ENCODE results near the gene SUFU. TPM values are rescaled to one million over a fixed set of nuclear protein-coding genes. Genes with fewer than 3 reads are reported as not detected.
A peak's percentile ranks its signal among the peaks of the same experiment; 100 is the strongest.

SUFU gene
- total RNA-seq, 4 donors from 2014 or later, result 5.3 to 10.0 (median 8.6) TPM

GRCh38 chr10:102624094-102624493, 120.3 kb downstream of the SUFU start:
- WGBS, 2 donors (ENCODE audit: low coverage in 1 of 2), result 57 to 94% methylated on average over 2 to 3 of the region's 3 CpGs
- no peak for ATAC-seq
- no peak overlapping the region for H3K4me3 ChIP-seq
- H3K36me3 ChIP-seq, result no peaks in the 10 kb centered on the region
- no peak for TF ChIP-seq CTCF (IDR thresholded peaks at IDR 0.05)
- no peak for TF ChIP-seq POLR2A (IDR thresholded peaks at IDR 0.05)
- H3K27ac ChIP-seq, result no peak overlapping the region
- no peaks in the 10 kb centered on the region for H3K9me3 ChIP-seq
- peaks cover 0 to 87% (median 60%) of the 10 kb centered on the region in 3 donors for H3K4me1 ChIP-seq
- no peaks in the 10 kb centered on the region for H3K27me3 ChIP-seq

- TF ChIP-seq POLR2A (IDR thresholded peaks at IDR 0.05), result no peak
- Histone ChIP-seq H3K4me3 (no peak overlapping the region), H3K27me3 (no peaks in the 10 kb centered on the region), H3K4me1 (peaks cover 0 to 87% (median 58%) of the 10 kb centered on the region in 3 donors), H3K9me3 (no peaks in the 10 kb centered on the region), H3K36me3 (peaks cover 0 to 8% of the 10 kb centered on the region in 2 donors), H3K27ac (peak overlapping the region in 3 of 4 donors; percentile 36 to 87 (median 86))
- ATAC-seq, result no peak
- 47 to 64% methylated on average over 5 to 8 of the region's 12 CpGs for WGBS, 2 donors (ENCODE audit: low coverage in 1 of 2)
Measured at GRCh38 chr10:102624751-102625645, 121.2 kb downstream of the SUFU start.

GRCh38 chr10:102626026-102626685, 122.4 kb downstream of the SUFU start:
- peaks cover 0 to 84% (median 48%) of the 10 kb centered on the region in 3 donors for H3K4me1 ChIP-seq
- ATAC-seq, result no peak
- peak overlapping the region in 3 of 4 donors; percentile 36 to 87 (median 86) for H3K27ac ChIP-seq
- H3K36me3 ChIP-seq, result peaks cover 0 to 20% of the 10 kb centered on the region in 2 donors
- 55 to 80% methylated on average over 2 to 9 of the region's 10 CpGs for WGBS, 2 donors (ENCODE audit: low coverage in 1 of 2)
- H3K9me3 ChIP-seq, result no peaks in the 10 kb centered on the region
- H3K27me3 ChIP-seq, result no peaks in the 10 kb centered on the region
- no peak overlapping the region for H3K4me3 ChIP-seq
- TF ChIP-seq CTCF (IDR thresholded peaks at IDR 0.05), result no peak
- no peak for TF ChIP-seq POLR2A (IDR thresholded peaks at IDR 0.05)
- no peak for TF ChIP-seq POLR2AphosphoS5 (IDR thresholded peaks at IDR 0.05)

GRCh38 chr10:102627291-102627735, 123.5 kb downstream of the SUFU start:
- Histone ChIP-seq H3K4me3 (no peak overlapping the region), H3K27me3 (no peaks in the 10 kb centered on the region), H3K4me1 (peaks cover 0 to 81% (median 43%) of the 10 kb centered on the region in 3 donors), H3K36me3 (peaks cover 0 to 28% of the 10 kb centered on the region in 2 donors), H3K27ac (peak overlapping the region; percentile 48 to 88 (median 86)), H3K9me3 (no peaks in the 10 kb centered on the region)
- peak; percentile 16 for ATAC-seq
- WGBS, 2 donors (ENCODE audit: low coverage in 1 of 2), result 20 to 69% methylated on average over 2 to 4 of the region's 12 CpGs
- TF ChIP-seq POLR2AphosphoS5 (IDR thresholded peaks at IDR 0.05), result no peak
- TF ChIP-seq POLR2A (IDR thresholded peaks at IDR 0.05), result no peak
- no peak for TF ChIP-seq CTCF (IDR thresholded peaks at IDR 0.05)
- TF ChIP-seq EP300 (IDR thresholded peaks at IDR 0.05), result no peak

GRCh38 chr10:102627736-102628293, 124.0 kb downstream of the SUFU start:
- Histone ChIP-seq H3K27ac (peak overlapping the region; percentile 48 to 88 (median 86)), H3K4me3 (no peak overlapping the region), H3K36me3 (peaks cover 0 to 28% of the 10 kb centered on the region in 2 donors), H3K9me3 (no peaks in the 10 kb centered on the region), H3K4me1 (peaks cover 0 to 83% (median 48%) of the 10 kb centered on the region in 3 donors), H3K27me3 (no peaks in the 10 kb centered on the region)
- TF ChIP-seq POLR2A (IDR thresholded peaks at IDR 0.05) (no peak), POLR2AphosphoS5 (IDR thresholded peaks at IDR 0.05) (peak; percentile 32), EP300 (IDR thresholded peaks at IDR 0.05) (no peak), CTCF (IDR thresholded peaks at IDR 0.05) (no peak)
- peak; percentile 54 for ATAC-seq
- WGBS, 2 donors (ENCODE audit: low coverage in 1 of 2), result 27 to 31% methylated on average over 3 to 5 of the region's 9 CpGs

Measured in gastroesophageal sphincter (tissue), 4 donors.